HL-60 (cell line): ENCODE measurements around the gene PEAK3. TPM values are rescaled to one million over a fixed set of nuclear protein-coding genes. Genes with fewer than 3 reads are reported as not detected.

Source experiments
- DNase-seq, 2 experiments: peaks; one replicate each; pipeline ENCODE4 v3.0.0-alpha.2; 2010 to 2020; ENCODE audit warnings: low read depth in 1 of 2, low spot score in 1 of 2
- H3K27ac ChIP-seq: fragments of 250-450 bp; sonication (Bioruptor Pico); replicated peaks from 2 replicates; pipeline ENCODE4 v1.5.1; 2020; ENCODE audit warnings: mild to moderate bottlenecking, moderate library complexity
- H3K27me3 ChIP-seq: fragments of 250-450 bp; sonication (Bioruptor Pico); 2 replicates; pipeline ENCODE4 v1.5.1; 2021; ENCODE audit warnings: mild to moderate bottlenecking, moderate library complexity; ENCODE audit not compliant: insufficient read depth, poor library complexity, severe bottlenecking
- H3K4me3 ChIP-seq: replicated peaks from 2 replicates; pipeline ENCODE4 v1.5.1; 2011; ENCODE audit warnings: mild to moderate bottlenecking, control low read depth, low read length; ENCODE audit not compliant: insufficient read depth
- CTCF ChIP-seq: IDR thresholded peaks from one replicate; pipeline ENCODE4 v1.5.1; 2011; ENCODE audit warnings: low read length, control low read depth, inconsistent platforms; ENCODE audit not compliant: insufficient read depth
- GABPA ChIP-seq: IDR thresholded peaks from 2 replicates; pipeline ENCODE4 v1.6.1; 2012; ENCODE audit warnings: low read depth
- POLR2AphosphoS5 ChIP-seq: IDR thresholded peaks from 2 replicates; pipeline ENCODE4 v1.6.1; 2012; ENCODE audit warnings: low read depth
- REST ChIP-seq: IDR thresholded peaks from 2 replicates; pipeline ENCODE4 v1.6.1; 2012; ENCODE audit warnings: low read depth; ENCODE audit not compliant: insufficient replicate concordance
- SPI1 ChIP-seq: IDR thresholded peaks from 2 replicates; pipeline ENCODE4 v1.6.1; 2012; ENCODE audit warnings: low read depth, mild to moderate bottlenecking, borderline replicate concordance
- microRNA-seq: library from miRNA; unstranded; fragments of <30 nt; microRNA quantifications from one replicate; pipeline ENCODE4, GENCODE V29; 2018

The PEAK3 gene

GRCh38 chr19:2224754-2225349 is 57.1 kb downstream of the PEAK3 start:
- Histone ChIP-seq H3K27ac (no peak overlapping the region), H3K4me3 (no peak overlapping the region), H3K27me3 (no peaks in the 10 kb centered on the region)
- TF ChIP-seq POLR2AphosphoS5 (no peak), CTCF (no peak), REST (no peak), GABPA (no peak), SPI1 (no peak)
- DNase-seq = no peak

Small RNA genes within 50 kb of the gene (microRNA-seq; reads per million reads assigned to microRNA genes)
- gene MIR1227 = 2.1 reads per million
- gene MIR4321 = not detected
